ENCODE results near the gene C6orf89.
"Not testable (repeated sequence)": the region's sequence is repeated elsewhere in the genome, so short reads cannot be mapped to it uniquely, and the experiment has no call there.

Gene C6orf89

DNA sequence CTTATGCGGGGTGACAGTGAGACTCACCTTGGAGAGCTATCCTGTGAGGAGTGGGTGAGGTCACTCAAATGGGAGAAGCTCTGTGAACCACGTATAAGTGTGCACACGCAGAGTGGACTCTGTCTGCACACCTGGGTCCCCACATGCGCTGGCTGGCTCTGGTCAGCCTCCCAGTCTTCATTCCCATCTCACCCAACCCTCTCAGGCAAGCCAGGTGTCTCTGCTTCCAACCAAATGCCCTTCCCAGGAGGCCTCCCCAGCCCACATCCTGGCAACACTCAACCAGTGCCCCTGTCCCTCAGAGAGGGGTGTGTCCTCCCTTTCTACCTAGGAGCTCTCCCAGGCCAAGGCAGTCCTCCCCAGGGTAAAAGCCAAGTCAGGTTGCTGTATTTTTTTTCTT lies 60.8 kb downstream of the C6orf89 start:
- no peak for DNase-seq

DNA sequence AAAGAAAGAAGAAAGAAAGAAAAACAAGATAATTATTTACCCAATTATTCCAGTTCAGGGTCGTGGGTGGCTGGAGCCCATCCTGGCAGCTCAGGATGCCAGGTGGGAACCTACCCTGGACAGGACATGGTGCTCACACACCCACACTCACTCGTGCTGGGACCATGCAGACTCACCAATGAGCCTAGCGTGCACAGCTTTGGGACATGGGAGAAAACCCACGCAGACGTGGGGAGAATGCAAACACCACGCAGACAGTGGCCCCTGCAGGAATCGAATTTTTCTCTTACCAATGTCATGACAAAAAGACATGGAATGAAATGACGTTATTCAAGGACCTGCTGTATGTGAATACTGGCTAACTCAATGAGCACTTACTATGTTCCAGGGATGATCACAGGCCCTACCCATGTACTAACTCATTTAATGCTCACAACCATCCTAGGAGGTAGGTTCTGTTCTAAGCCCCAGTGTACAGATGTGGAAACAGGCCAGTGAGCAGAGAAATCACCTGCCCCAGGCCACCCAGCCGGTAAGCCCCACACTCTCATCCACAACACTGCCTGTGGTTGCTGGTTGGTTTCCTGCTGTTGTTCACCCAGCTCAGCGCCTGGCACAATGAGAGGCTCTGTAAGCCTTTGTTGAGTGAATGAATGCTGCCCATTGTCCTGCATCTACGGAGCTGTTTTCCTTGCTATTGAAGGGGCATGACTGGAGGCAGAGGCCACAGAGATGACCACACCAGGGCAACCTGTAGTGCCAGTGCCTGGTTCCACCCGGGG lies 62.0 kb downstream of the C6orf89 start:
- DNase-seq: peak in 50 of 56 donors; percentile 19 to 93 (median 75)

DNA sequence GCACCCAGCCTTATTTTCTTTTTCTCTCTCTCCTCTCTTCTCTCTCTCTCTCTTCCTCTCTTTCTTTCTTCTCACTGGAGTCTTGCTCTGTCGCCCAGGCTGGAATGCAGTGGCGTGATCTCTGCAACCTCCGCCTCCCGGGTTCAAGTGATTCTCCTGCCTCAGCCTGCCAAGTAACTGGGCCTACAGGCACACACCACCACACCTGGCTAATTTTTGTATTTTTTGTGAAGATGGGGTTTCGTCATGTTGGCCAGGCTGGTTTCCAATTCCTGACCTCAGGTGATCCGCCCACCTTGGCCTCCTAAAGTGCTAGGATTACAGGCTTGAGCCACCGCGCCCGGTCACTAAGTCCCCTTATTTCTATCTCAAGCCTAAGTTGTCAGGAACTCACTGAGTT lies 63.3 kb downstream of the C6orf89 start:
- DNase-seq: not testable (repeated sequence)

DNA sequence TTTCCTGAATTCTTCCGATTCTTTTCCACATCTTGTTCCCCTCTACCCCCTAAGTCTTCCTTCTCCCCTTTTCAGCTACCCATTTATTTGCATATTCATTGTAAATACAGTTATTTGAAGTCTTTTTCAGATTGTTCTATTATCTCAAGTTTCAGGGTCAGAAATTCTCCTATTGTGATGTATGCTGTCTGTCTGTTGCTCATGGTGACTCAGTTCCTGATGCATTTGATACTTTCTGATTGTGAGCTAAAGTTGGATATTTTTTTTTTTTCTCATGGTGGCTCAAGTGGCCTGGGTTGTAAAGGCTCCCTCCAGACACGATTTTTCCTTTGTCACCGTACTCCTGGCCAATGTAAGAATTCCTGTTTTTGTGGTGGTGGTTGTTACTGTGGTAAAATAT lies 63.9 kb downstream of the C6orf89 start:
- DNase-seq: no peak

DNA sequence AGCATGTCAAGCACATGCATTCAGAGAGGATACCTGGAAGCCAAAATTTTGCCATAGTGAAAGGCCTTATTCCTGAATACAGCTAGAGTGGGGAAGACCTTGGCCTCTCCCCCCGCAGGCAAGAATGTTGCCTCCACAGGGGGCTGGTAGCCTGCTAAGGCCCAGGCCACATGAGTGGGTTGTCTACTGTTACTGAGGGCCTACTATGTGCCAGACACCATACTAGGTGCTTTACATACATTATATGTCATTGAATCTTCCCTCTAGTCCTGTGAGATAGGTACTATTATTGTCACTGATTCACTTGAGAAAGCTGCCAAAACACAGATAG lies 68.1 kb downstream of the C6orf89 start:
- DNase-seq: no peak

DNA sequence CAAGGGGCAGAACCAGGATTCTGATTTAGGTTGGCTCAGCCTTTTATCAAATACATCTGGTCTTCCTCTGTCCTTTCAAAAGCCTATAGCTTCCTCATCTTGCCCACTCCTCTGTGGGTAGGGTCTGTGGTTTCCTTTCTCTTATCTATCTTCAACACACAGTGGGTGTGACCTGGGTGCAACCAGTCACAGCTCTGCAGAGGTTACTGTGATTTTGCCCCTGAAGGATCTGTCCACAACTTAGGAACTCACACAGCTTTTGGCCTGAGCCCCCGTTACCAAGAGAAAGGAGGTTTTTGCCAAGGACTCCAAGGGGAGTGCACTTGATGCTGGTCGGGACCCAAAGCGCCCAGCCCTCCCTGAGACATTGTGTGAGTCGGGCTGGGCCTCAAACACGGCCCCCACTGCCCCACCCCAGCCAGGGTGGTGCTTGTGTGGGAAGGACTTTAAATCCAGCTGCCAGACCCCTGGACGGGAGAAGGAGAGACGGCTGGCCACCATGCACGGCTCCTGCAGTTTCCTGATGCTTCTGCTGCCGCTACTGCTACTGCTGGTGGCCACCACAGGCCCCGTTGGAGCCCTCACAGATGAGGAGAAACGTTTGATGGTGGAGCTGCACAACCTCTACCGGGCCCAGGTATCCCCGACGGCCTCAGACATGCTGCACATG lies 68.6 kb downstream of the C6orf89 start, which contains the start of gene PI16:
PI16 (plus strand) TSS at position 477 of the 670 bp plus-strand sequence; CDS start at position 500, 23 bp downstream.
- peak in 8 of 56 donors; percentile 12 to 42 (median 22) for DNase-seq

DNA sequence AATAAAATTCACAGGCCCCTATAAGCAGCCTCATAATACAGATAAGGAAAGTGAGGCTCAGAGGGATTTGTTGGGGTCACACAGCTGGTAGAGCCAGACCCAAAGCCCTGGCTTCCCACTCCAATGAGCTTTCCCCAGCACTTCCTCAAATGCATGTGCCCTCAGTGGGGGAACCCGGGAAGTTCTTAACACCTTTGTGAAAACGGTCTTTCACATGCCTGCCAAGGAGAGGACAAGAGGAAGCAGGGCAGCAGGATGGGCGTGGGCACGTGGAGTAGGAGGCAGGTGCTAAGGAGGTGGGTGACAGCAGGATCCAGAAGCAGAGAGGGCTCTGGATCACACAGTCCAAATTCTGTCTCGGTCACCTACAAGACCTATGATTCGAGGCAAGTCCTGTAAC lies 69.4 kb downstream of the C6orf89 start:
- no peak for DNase-seq

DNA sequence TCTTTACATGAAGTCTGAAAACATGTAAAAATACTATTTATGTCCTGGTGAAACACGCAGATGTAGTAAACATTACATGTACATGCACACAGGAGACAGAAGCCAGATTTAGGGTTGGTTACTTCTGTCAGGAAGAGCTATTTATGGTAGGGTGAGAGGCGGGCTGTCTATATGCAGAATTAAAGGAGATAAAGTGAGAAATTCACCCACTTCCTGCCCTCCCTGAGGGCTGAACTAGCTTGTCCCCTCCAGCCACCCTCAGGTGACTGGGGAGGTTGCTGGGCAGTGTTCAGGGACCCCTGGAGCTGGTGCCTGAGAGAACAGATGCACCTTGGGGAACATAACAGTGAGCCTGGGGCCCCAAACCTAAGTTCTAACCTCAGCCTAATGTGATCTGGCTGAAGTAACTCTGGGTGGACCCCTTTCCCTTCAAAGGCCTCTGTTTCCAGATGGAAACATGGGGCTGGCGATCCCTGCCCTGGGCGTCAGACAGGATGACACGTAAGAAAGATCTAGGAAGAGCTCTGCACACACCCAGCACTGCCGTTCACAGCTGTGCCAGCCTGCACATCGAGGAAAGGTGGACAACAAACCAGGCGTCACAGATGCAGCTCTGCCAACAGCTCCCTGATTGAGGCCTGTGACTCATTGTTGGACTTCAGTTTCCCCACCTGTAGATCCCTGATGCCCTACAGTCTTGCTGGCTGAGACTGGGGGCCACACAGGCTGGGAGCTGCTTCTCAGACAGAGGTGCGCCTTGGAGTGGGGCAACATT lies 70.1 kb downstream of the C6orf89 start:
- no peak for DNase-seq

DNA sequence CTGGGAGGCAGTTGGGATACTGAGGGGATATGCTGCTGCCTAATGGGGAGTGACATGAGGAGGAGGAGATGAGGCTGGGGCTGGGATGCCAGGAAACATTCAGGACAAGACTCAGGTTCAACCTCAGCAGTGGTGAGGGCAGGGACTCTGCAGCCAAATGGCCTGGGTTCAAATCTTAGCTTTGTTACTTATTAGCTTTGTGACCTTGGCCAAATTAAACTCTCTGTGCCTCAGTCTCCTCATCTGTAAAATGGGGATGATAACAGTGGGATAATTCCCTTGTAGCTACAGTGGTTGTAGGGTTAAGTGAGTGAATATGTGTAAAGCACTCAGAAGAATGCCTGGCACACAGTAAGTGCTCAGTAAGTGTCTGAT lies 70.7 kb downstream of the C6orf89 start:
- DNase-seq: no peak

DNA sequence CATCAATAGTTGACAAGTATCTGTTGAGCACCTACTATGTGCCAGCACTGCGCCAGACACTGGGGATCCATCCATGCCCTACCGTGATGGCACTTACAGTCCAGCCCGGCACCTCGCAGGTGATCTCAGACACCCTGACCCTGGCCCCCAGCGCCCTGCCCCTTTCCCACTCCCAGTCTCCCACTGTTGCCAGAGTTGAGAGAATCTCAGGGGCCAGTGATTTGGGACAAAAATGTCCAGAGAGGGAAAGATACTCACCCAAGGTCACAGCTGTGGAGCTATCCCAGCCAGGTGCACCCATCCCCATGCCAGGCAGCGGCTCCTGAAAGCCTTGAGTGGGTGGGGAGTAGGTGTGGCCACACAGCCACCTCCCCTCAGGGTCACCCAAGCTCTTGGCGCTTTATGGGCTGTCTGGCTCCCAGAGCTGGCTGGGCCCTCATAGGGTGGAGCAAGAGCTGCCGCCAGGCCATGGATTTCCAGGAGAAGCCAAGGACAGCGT lies 72.1 kb downstream of the C6orf89 start:
- no peak for DNase-seq

DNA sequence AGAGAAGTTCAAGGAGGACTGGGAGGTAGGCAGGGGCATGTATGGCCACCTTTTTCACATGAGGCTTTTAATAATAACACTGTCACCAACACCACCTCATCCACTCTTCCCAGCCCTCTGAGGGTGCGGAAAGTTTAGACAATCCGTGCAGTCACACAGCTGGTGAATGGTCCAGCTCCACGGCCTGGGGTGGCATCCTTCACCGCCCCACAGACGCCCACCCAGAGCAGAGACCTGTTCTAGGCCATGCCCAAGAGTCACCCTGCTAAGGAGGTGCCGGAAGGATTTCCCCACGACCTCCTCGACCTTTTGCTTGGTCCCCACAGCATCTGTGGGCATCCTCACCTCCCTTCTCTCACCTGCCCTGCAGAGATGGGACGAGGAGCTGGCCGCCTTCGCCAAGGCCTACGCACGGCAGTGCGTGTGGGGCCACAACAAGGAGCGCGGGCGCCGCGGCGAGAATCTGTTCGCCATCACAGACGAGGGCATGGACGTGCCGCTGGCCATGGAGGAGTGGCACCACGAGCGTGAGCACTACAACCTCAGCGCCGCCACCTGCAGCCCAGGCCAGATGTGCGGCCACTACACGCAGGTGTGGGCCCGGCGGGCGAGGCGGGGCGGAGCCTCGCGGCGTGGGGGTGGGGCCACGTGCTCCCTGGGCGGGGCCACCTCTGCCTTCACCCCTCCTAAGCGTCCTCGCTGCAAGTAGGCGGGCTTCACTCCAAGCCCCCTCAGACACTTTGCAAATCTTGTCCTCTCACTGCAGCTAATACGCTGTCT lies 73.2 kb downstream of the C6orf89 start:
- DNase-seq: no peak

DNA sequence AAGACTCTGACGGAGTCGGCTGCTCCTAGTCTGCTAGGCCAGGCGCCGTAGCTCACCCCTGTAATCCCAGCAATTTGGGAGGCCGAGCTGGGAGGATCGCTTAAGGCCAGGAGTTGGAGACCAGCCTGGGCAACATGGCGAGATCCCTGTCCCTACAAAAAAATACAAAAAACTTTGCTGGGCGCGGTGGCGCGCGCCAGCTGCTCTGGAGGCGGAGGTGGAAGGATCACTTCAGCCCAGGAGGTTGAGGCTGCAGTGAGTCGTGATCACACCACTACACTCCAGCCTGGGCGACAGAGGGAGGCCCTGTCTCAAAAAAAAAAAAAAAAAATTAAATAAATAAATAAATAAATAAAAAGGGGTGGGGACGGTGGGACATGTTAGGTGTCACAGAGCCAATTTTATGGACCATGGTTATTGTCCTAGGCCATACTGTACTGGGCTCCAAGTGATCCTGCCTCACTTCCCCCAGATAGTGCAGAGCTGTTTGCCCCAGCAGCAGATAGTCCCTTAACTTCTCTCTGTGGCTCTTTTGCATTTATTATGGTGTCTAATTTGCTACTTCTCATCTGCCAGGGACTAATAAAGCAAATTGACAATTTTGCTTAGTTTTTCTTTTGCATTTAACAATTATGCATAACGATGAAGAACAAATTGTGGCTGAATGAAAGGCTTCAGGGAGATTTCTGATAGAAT lies 74.0 kb downstream of the C6orf89 start:
- DNase-seq: no peak

DNA sequence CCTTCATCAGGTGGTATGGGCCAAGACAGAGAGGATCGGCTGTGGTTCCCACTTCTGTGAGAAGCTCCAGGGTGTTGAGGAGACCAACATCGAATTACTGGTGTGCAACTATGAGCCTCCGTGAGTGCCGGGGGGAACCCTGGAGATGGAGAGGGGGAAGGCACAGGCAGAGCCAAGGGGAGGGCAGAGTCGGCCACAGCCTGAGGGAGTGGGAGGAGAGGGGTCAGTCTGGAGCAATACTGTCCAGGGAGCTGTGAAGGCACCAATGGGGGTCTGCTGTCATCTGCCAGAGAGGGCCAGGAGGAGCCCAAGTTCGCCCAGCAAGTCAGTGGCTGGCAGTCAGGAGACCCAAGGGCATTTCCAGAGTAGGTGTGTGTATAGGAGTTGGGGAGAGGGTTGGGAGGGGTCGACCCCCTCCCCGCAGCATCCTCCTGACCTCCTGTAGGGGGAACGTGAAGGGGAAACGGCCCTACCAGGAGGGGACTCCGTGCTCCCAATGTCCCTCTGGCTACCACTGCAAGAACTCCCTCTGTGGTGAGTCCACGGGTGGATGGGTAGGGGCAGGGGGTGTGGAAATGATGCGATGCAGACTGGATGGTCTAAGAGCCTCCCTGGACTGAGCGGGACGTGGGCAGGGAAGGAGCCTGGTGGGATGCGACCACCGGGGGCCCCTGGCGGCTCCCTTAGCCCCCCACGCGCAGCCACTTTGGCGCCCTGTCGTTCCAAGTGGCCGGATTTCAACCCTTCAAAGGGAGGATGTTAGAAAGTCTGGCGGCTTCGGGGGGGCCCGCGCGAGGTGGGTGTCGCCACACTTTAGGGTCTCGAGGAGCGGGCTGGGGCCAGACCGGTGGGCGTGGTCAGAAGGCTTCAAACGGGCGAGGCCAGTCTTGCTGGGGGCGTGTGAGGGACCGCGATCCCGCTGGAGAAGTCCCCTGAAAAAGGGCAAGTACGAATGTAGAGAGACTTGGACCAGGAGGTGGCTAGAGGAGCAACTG lies 76.0 kb downstream of the C6orf89 start:
- no peak for DNase-seq

DNA sequence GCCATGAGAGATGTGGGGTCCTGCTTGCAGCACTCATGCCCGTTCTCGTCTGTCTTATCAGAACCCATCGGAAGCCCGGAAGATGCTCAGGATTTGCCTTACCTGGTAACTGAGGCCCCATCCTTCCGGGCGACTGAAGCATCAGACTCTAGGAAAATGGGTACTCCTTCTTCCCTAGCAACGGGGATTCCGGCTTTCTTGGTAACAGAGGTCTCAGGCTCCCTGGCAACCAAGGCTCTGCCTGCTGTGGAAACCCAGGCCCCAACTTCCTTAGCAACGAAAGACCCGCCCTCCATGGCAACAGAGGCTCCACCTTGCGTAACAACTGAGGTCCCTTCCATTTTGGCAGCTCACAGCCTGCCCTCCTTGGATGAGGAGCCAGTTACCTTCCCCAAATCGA lies 77.1 kb downstream of the C6orf89 start:
- DNase-seq: peak in 51 of 56 donors; percentile 22 to 92 (median 67)

DNA sequence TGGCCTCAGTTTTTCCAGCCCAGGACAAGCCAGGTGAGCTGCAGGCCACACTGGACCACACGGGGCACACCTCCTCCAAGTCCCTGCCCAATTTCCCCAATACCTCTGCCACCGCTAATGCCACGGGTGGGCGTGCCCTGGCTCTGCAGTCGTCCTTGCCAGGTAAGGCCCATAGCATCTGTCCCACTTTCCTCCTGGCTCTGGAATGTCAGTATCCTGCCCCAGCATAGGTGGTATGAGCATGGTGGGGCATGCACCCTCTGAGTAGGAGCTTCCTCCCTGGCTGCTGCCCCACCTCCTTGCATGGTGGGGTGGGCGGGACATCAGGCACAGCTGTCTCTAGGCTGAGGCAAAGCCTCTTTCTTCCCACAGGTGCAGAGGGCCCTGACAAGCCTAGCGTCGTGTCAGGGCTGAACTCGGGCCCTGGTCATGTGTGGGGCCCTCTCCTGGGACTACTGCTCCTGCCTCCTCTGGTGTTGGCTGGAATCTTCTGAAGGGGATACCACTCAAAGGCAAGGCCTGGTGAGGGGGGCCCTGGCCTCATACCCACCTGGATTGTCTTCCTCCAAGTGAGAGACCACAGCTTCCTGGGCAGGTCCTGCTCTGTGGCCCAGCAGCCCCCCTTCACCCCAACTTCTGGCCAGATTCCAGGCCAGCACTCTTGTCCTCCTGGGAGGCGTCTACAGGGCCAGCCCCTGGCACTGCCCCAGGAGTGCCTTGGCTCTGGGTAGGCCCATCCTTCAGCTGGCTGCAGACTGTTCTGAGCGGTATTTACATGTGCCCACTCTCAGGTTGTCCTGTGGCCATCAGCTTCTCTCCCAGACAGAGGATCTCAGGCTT lies 77.9 kb downstream of the C6orf89 start:
- peak in 5 of 56 donors; percentile 19 to 39 (median 26) for DNase-seq

DNA sequence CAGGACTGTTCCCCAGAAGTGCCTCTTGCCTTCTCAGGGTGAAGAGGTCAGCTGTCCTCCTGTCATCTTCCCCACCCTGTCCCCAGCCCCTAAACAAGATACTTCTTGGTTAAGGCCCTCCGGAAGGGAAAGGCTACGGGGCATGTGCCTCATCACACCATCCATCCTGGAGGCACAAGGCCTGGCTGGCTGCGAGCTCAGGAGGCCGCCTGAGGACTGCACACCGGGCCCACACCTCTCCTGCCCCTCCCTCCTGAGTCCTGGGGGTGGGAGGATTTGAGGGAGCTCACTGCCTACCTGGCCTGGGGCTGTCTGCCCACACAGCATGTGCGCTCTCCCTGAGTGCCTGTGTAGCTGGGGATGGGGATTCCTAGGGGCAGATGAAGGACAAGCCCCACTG lies 78.6 kb downstream of the C6orf89 start:
- no peak for DNase-seq

DNA sequence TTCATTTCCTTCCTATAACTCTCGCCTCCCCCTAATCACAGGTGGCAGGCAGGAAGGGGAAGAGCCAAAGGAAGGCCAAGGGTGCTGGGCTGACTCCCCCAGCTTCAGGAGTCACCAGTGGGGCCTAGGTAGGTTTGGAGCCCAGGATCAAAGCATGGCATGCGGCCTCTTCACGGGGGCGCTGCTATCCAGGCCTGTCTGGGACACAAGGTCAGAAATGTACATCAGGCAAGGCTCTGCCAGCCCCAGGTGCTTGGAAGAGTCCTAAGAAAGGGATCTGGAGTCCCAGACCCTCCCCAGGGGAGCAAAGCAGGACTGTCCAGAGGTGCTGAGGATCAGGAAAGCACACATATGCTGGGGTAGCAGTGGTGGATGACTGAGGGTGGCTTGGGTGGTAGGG lies 79.2 kb downstream of the C6orf89 start:
- DNase-seq: no peak

DNA sequence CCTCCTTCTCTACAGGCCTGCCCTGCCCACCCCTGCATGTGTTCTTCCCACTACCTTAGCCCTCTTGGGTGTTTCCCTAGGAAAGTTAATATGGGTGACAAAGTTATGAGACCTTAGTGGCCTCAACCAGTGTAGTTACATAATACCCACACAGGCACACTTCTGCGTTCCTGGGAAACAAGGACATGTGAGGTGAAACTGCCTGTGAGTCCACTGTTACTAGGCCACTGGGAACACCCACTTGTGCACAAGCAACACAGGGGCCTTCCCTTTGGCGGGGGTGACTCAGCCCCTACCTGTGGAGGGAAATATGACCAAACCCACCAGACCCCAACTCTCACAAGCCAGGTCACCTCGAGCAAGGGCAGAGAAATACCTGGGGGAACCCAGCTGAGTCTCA lies 81.5 kb downstream of the C6orf89 start:
- DNase-seq: no peak

All from nucleus accumbens (tissue), 56 donors.